GM18505 (cell line): ENCODE data around the gene CDK14.
"Not testable (repeated sequence)": the region's sequence is repeated elsewhere in the genome, so short reads cannot be mapped to it uniquely, and the experiment has no call there.

Source experiments
- ATAC-seq: cut with Tn5 transposase; IDR thresholded peaks from one replicate; pipeline ENCODE4 v1.9.1; 2021; ENCODE audit not compliant: unreplicated experiment
- POLR2A ChIP-seq: IDR thresholded peaks from 4 replicates; pipeline ENCODE4 v1.6.1; 2011; ENCODE audit warnings: borderline replicate concordance; ENCODE audit not compliant: insufficient read depth, insufficient read length; ENCODE audit errors: extremely low read depth

CDK14 gene

DNA sequence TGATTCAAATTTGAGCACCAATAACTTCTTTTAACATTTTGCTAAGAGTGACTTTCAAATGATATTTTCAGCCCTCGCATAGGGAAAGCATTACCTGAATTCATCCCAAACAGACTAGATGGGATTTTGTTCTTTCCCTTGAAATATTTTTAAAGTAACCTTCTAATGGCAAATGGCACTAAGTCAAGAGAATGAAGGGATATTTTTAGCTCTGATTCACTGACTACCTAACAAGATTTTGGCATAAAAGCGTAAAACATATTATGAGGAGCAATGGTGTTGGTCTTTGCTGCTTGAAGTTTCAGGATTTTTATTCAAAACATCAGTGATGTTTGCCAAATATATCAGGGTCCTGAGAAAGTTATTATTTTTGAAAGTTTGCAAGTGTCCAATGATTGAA lies 290.3 kb downstream of the CDK14 start:
- no peak for TF ChIP-seq POLR2A
- no peak for ATAC-seq

DNA sequence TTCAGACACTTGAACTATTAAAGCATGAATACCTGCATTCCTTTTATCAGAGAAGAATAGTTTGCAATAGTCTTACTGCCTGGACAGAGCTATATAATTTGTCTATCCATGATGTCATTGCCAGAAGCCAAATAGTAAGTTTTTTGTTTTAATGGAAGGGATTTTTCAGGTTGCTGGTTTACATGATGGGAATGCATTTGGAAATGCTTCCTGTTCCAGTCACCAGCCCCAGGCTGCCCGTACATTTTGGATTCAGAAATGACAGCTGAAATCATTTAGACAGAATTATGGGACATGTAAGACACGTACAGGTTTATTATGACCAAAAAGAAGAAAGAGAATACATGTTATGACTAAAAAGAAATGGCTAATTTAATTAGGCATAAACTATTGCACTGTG lies 293.1 kb downstream of the CDK14 start:
- no peak for TF ChIP-seq POLR2A

DNA sequence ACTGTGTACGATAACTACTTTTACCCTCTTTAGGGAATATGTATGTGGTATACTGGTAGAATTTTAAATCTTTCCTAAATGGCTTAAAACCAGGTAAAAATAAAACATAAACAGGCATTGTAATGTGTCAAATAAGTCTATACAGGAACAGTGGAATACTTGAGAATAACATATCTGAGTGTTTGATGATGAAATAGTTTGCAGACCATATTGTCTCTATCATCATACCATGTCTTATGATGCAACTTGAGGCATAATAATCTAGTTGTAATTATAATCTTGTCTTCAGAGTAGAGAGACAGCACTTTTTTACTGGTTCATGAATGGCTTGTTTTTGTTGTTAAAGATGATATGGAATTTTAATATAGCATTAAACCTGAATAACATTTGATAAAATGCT lies 293.5 kb downstream of the CDK14 start:
- no peak for TF ChIP-seq POLR2A
- no peak for ATAC-seq

More for the DNA sequence above, 293.1 kb downstream of the CDK14 start:
- ATAC-seq: no peak

DNA sequence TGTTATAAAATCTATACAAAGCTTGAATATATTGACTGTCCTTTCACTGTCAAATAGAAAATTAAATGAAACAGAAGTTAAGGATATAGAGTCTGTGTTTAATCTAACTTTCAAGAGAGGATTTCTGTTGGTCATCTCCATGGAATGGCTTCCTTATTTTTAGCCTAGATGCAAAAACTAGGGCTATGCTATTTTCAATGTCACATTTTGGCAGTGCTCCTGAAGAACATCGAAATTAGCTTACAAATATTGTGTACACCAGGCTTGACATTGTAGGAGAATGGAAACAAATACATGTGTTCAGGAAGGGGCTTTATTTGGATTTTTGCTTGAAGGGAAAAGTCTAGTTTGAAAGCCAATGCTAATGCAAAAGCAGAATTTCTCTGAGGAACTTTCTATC lies 295.4 kb downstream of the CDK14 start:
- no peak for ATAC-seq
- no peak for TF ChIP-seq POLR2A

DNA sequence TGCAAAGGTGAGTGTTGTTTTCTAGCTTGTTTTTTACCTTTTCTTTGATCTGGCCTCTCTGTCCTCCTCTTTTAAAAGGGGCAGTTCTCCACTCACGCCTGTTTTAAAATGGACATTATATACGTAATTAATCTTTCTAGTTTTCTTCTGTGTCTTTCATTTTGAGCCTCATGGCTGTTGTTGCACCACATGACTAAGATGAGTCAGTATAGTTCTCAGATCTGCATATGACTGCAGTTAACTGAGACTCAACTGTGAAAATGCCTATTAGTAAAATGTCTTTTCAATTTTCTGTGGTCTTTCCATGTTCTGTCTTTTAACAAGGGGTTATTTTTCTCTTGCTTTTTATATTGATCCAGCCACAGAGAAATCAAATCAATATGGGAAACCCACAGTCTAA lies 296.1 kb downstream of the CDK14 start:
- no peak for TF ChIP-seq POLR2A
- ATAC-seq: peak; percentile 73

DNA sequence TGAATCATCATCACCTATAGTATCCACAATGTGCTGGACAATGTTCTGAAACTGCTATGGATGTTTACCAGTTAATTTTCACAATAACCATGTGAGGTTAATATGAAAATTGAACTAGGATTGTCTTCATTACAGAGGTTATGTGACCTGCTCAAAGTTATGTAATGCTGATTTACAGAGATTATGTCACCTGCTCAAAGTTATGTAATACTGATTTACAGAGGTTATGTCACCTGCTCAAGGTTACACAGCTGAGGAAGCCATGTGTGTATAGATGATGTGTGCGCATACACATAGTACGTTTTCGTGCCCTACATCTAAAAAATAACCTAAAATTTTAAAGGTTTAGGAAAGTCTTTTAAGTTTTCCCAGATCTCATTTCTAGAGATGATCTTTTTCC lies 298.0 kb downstream of the CDK14 start:
- no peak for TF ChIP-seq POLR2A
- no peak for ATAC-seq

DNA sequence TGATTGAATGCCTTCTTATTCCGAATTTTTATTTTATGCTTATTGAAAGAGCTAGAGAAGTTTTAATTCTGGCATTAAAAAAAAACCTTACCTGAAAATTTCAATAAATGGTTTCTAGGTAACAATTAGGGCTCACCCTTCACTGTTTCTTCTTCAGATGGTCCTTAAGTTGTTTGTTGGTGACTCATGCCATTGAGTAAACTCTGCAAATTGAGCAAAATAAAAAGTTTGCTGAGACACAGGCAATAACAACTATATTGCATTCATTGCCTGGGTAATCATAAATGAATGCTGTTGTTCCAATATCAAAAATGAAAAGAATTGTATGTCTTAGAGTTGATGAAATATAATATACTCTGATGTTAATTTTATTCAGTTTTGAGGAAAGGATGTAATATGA lies 300.3 kb downstream of the CDK14 start:
- TF ChIP-seq POLR2A: no peak
- ATAC-seq: no peak

DNA sequence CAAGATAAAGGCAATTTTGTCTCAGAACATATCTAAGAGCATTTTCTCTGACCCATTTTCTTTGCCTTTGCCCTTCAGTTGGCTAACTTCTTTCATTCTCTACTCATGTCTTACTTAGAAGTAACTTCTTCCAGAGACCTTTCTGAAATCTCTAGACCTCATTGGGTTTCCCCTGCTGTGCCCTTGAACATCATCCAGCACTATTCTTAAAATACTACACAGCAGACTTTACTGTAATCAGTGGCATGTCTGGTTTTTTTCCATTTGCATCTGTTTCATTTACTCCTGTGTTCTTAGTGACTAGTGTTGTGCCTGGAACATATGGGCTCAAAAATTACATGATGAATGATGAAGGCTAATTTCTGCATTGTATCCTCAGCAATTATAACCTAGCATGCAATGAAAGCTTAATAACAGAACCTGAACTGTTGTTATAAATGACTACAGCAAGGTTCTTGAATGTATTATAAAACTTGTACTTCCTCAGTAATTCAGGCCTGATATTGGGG lies 301.9 kb downstream of the CDK14 start:
- ATAC-seq: no peak
- TF ChIP-seq POLR2A: no peak

DNA sequence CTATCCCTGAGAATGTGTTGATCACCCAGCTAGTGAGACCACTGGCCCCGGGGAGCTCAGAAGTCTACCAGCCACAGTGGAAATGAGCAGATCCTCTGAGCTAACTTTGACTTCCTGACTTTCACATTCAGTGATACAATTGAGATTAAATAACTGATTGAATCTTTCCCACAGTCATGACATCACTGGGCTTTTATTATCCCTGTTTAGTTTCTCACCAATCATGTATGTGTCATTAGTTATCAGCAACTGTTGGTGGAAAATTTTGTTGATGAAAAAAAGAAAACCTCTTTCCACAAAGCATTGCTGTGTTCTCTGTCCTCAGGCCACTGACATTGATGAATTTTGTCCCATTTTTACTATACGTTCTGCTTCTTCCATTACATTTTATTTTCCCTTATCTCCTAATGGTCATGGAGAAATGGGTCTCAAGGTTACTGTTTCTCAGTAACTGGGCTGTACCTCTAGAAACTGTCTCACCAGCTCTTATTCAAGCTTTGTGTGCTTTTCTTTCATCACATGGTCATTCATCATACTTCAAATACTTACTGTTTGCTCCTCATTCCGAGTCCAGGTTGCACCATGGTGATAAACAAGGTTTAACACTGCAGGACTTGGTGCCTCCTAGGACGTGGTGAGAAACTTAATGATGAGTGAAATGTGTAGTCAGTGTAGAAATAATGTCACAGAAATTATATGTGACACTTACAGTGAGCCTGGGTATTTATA lies 304.7 kb downstream of the CDK14 start:
- TF ChIP-seq POLR2A: no peak
- no peak for ATAC-seq

DNA sequence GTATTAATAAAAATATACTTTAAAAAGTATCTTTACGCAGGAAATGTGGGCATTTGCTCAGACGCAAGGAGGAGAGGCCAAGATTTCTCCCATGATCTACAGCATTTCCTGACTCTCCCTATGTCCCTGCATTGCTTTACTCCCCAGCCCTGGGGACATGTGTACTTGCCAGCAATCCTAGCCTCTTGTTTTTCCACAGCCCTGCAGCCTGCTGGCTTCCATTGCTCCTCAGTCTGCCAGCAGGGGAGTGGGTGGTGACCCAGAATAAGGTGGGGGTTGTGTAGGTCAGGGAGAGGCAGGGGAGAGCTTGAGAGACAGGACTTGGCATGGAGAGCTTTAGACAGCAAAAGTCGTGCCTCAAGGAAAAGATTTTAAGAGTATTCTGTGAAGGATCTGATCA lies 307.7 kb downstream of the CDK14 start:
- TF ChIP-seq POLR2A: no peak
- no peak for ATAC-seq

DNA sequence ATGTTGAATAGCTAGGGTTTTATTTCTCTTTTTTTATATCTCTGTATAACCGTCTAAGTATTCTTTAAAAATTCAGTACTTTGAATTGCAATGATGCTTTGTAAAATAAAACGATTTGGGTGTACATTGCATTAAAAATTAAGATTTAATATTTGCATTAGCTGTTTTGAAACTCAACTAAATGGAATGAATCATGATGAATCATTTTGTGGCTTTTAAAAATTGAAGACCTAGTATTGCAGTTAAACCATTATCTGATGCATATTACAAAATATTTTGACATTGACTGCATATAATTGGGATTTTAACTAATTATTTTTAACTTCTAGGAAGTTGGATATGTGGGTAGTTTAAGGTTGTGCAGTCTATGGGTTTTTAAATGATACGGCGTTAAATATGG lies 314.0 kb downstream of the CDK14 start:
- TF ChIP-seq POLR2A: no peak
- no peak for ATAC-seq

DNA sequence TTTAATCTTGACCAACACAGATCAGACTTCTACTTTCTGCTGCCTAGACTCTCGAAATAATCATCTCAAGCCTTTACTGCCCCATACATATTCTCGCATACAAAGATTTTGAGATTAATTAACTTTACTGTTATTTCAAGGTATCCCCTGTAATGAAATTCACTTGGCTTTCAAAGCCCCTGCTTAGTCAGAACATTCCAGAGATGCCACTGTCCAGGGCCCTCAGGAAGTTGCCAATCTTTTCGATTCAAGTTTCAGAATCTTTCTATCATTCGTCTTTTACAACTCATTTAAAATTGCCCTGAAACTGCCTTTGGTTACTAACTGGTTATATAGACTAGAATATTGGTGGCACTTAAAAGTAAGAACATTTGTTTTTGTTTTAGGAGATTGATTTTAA lies 320.2 kb downstream of the CDK14 start:
- no peak for TF ChIP-seq POLR2A
- ATAC-seq: no peak

DNA sequence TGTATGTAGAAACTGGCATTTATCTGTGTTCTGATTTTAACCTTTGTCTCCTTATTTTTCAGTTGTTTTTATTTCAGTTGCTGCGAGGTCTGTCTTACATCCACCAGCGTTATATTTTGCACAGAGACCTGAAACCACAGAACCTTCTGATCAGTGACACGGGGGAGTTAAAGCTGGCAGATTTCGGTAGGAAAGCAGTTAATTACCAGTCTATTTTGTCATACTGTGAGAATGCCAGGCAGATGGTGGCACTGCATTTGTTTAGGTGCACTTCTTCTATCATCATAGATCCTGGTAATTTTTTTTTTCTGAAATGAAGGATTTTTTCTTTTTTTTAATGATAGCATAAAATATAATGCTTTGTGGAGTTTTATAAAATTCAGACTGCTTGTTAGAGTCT lies 321.4 kb downstream of the CDK14 start:
- ATAC-seq: no peak
- no peak for TF ChIP-seq POLR2A

DNA sequence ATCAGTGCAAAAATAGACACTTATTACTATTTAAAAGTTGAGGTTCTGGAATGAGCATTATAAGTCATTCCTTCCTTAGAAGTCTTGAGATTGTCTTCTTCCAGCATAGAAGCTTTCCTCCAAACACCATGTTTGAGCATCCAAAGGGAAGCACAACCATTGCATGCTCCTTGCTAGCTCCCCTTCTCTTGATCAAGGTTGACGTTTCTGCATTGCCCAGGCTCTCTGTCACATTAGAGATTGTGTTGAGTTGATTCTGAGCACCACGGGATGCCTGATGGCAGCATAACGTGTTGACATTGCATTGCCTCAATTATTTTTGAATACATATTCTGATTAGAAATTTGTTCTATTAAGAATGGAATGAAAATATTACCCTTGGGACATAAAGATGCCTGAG lies 322.2 kb downstream of the CDK14 start:
- TF ChIP-seq POLR2A: no peak
- no peak for ATAC-seq

DNA sequence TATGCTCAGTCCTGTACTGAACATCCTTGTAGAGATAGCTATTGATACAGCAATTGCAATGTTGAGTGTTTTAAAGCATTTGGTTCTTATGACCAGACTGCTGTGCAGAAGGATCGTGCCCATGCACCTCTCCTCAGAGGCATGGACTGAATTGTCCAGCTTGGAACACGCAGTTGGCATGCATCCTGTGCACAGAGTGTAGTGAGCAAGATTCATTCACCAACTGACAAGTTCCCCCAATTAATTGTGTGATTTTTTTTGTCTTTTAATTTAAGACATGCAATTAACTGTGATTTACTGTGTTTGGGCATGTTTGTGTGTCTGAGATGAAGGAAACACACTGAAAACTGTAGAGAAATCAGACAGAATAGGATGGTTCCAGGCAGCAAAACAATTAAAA lies 323.7 kb downstream of the CDK14 start:
- no peak for TF ChIP-seq POLR2A
- no peak for ATAC-seq

DNA sequence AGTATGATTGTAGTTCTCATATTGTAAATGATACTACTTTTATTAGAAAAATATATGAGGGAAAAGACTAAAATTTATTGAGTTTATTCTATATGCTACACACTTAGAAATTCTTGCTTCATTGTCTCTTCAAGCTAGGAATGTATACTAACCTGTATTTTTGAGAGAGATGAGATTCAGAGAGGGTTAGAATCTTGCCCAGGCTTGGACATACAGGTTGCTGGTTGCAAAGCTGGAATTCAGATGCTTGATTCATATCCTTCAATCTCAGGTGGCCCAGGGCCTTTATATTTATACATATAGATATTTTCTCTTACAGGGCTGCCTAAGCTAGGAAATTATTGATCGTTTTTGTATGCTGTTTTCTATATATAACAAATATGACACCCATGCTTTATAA lies 324.2 kb downstream of the CDK14 start:
- ATAC-seq: no peak
- TF ChIP-seq POLR2A: no peak

DNA sequence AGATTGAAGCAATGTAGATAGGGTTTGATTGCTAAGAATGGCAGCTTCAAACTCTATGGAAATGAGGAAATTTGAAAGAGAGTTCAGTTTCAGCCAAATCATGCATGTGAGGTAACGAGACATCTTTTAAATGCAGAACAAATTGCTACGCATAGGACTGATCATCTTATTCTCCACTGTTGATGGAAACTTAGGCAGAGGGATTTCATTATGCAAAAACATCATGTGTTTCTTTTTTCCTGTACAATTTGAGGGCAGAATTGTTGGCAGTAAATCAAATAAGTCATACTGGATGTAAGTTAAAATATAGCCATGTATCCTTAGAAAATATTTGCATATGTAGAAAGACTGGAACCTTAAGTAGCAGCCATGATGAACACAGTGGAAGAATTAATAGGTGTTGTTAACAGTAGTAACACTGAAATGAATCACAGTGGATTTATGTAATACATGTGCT lies 327.4 kb downstream of the CDK14 start:
- TF ChIP-seq POLR2A: no peak
- no peak for ATAC-seq

DNA sequence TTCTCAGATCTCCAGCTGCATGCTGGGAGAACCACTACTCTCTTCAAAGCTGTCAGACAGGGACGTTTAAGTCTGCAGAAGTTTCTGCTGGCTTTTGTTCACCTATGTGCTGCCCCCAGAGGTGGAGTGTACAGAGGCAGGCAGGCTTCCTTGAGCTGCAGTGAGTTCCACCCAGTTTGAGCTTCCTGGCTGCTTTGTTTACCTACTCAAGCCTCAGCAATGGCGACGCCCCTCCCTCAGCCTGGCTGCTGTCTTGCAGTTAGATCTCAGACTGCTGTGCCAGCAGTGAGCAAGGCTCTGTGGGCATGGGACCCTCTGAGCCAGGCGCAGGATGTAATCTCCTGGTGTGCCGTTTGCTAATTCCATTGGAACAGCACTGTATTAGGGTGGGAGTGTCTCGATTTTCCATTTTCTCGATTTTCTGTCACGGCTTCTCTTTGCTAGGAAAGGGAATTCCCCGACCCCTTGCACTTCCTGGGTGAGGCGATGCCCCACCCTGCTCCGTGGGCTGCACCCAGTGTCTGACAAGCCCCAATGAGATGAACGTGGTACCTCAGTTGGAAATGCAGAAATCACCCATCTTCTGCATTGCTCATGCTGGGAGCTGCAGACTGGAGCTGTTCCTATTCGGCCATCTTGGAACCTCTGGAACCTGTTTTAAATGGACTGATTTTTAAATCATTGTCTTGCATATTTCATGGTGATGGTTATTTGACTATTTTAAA lies 332.7 kb downstream of the CDK14 start:
- ATAC-seq: not testable (repeated sequence)
